ENCODE data around the gene PGAP3.

GRCh38 chr17:39706921-39707337 lies 19.1 kb upstream of the PGAP3 start:
- TF ChIP-seq EZH2 (IDR thresholded peaks at IDR 0.05) (no peak), POLR2AphosphoS5 (IDR thresholded peaks at IDR 0.05; ENCODE audit: borderline replicate concordance, low read depth, low read length) (no peak), FOXP2 (optimal IDR thresholded peaks at IDR 0.05; ENCODE audit: control extremely low read depth, extremely low read length, insufficient read depth) (no peak)

All from SK-N-MC (cell line).